ENCODE measurements around the gene YIPF4. TPM values are rescaled to one million over a fixed set of nuclear protein-coding genes. Genes with fewer than 3 reads are reported as not detected.
"Not testable (repeated sequence)": the region's sequence is repeated elsewhere in the genome, so short reads cannot be mapped to it uniquely, and the experiment has no call there.

YIPF4 gene
- total RNA-seq, 4 donors from 2014 or later: 14.7 to 29.9 (median 19.7) TPM

DNA sequence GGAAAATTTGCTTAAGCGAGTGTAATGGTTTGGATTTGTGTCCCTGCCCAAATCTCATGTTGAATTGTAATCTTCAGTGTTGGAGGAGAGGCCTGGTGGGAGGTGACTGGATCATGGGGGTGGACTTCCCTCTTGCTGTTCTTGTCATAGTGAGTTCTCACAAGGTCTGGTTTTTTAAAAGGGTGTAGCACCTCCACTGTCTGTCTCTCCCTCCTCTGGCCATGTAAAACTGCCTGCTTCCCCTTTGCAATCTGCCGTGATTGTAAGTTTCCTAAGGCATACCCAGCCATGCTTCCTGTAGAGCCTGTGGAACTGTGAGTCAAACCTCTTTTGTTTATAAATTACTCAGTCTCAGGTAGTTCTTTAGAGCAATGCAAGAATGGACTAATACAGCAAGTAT, 6.6 kb downstream of the YIPF4 start:
- 76 to 83% methylated on average over 2 of the region's 2 CpGs for WGBS, 2 donors
- intact Hi-C loops (cut with DNase I; ENCODE audit: low total_unique reads): no loop called here
- no peak overlapping the region for H3K4me3 ChIP-seq (ENCODE audit: low read depth, poor library complexity, severe bottlenecking)
- no peak for DNase-seq (ENCODE audit: low spot score in 2 of 2)
- TF ChIP-seq, protein P1, sequence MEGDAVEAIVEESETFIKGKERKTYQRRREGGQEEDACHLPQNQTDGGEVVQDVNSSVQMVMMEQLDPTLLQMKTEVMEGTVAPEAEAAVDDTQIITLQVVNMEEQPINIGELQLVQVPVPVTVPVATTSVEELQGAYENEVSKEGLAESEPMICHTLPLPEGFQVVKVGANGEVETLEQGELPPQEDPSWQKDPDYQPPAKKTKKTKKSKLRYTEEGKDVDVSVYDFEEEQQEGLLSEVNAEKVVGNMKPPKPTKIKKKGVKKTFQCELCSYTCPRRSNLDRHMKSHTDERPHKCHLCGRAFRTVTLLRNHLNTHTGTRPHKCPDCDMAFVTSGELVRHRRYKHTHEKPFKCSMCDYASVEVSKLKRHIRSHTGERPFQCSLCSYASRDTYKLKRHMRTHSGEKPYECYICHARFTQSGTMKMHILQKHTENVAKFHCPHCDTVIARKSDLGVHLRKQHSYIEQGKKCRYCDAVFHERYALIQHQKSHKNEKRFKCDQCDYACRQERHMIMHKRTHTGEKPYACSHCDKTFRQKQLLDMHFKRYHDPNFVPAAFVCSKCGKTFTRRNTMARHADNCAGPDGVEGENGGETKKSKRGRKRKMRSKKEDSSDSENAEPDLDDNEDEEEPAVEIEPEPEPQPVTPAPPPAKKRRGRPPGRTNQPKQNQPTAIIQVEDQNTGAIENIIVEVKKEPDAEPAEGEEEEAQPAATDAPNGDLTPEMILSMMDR (IDR thresholded peaks at IDR 0.05): no peak
- no peak for TF ChIP-seq POLR2A (IDR thresholded peaks at IDR 0.05)

DNA sequence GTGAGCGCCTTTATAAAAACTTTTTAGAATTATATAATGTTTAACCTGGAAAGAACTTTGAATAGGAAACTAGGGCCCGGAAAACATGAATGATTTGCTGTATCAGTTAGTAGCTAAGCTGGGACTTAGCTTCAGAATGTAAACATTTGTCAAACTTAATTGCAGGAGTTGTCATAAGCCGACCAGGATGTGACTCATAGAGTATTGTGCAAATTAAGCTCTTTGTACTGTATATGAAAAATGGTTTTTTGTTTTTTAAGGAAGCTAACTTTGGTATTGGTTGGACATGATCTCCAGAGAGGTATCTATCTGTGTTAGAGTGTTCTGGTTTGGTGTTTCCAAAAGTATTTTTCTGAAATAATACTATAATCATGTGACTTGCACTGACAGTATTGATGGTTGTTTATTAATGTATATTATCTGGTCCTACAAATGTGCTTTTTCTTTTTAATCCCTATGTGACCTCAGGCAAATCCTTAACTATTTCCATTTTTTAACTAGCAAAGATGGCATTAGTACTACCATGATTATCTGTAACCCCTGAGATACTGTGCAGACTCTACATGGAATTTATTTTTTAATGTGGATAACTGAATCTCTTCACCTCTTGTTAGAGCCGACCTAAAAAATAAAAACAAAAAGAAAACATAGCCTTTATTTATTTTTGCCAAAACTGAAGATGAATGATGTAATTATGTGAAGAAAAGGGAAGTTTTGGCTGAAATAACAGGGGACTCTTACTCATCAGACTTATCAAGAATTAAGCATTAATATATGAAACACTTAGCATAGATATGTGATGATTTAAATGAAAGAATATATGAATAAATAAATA, 11.7 kb downstream of the YIPF4 start:
- intact Hi-C loops (cut with DNase I; ENCODE audit: low total_unique reads): no loop called here
- WGBS, 2 donors: 57 to 62% methylated on average over 4 of the region's 4 CpGs
- H3K4me3 ChIP-seq (ENCODE audit: low read depth, poor library complexity, severe bottlenecking): no peak overlapping the region
- DNase-seq (ENCODE audit: low spot score in 2 of 2): no peak
- TF ChIP-seq, protein P1 (IDR thresholded peaks at IDR 0.05): no peak
- TF ChIP-seq POLR2A (IDR thresholded peaks at IDR 0.05): no peak

- no peak for TF ChIP-seq POLR2A (IDR thresholded peaks at IDR 0.05)
- TF ChIP-seq, protein P1 (IDR thresholded peaks at IDR 0.05): no peak
- DNase-seq (ENCODE audit: low spot score in 2 of 2): no peak
- H3K4me3 ChIP-seq (ENCODE audit: low read depth, poor library complexity, severe bottlenecking): no peak overlapping the region
- 79 to 81% methylated on average over 2 of the region's 2 CpGs for WGBS, 2 donors
- intact Hi-C loops (cut with DNase I; ENCODE audit: low total_unique reads): no loop called here
These were observed 12.3 kb downstream of the YIPF4 start for GRCh38 chr2:32290000-32290339.

DNA sequence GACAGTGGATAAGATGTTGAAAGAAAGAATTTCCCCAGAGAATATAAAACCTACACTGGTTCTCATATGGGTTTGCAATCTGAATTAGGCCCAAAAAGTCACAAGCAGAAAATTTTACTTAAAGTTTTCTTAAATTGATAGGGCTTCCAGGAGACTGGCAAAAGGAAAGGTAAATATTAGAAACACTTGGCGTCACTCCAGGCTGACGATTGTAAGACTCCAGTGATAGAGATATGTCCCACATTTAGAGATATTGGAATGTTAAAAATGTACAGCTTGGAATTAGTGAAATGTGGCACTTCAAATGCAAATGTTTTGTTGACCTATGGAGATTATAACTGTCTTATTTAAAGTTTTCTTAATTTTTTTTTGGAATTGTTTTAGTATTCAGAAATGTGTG, 14.0 kb downstream of the YIPF4 start:
- H3K4me3 ChIP-seq (ENCODE audit: low read depth, poor library complexity, severe bottlenecking): no peak overlapping the region
- DNase-seq (ENCODE audit: low spot score in 2 of 2): no peak
- intact Hi-C loops (cut with DNase I; ENCODE audit: low total_unique reads): no loop called here
- no peak for TF ChIP-seq POLR2A (IDR thresholded peaks at IDR 0.05)
- TF ChIP-seq, protein P1 (IDR thresholded peaks at IDR 0.05): no peak
- WGBS, 2 donors: 64 to 72% methylated on average over 2 of the region's 2 CpGs

GRCh38 chr2:32293493-32293892, 15.8 kb downstream of the YIPF4 start:
- DNase-seq (ENCODE audit: low spot score in 2 of 2); H3K4me3 ChIP-seq (ENCODE audit: low read depth, poor library complexity, severe bottlenecking); intact Hi-C loops (cut with DNase I; ENCODE audit: low total_unique reads): not testable (repeated sequence)
- 98 to 100% methylated on average over 8 to 15 of the region's 26 CpGs for WGBS, 2 donors

- 98 to 100% methylated on average over 18 to 31 of the region's 43 CpGs for WGBS, 2 donors
- H3K4me3 ChIP-seq (ENCODE audit: low read depth, poor library complexity, severe bottlenecking); DNase-seq (ENCODE audit: low spot score in 2 of 2); intact Hi-C loops (cut with DNase I; ENCODE audit: low total_unique reads): not testable (repeated sequence)
These were observed 16.4 kb downstream of the YIPF4 start for GRCh38 chr2:32293966-32294562.
